GM19467 (cell line): Measurements from ENCODE around the gene NR2C1.
"Not testable (repeated sequence)": the region's sequence is repeated elsewhere in the genome, so short reads cannot be mapped to it uniquely, and the experiment has no call there.

Source experiments
- ATAC-seq: cut with Tn5 transposase; IDR thresholded peaks from one replicate; pipeline ENCODE4 v1.9.1; 2021; ENCODE audit warnings: mild to moderate bottlenecking, moderate library complexity; ENCODE audit not compliant: unreplicated experiment

Gene NR2C1

GRCh38 chr12:95003921-95004272 lies 69.5 kb downstream of the NR2C1 start:
- ATAC-seq, result peak; percentile 3

- ATAC-seq, result peak; percentile 98
Measured at GRCh38 chr12:95003213-95003920, 70.1 kb downstream of the NR2C1 start, which contains the start of gene NDUFA12. Gene NDUFA12, minus strand, starts transcription at chr12:95003697. Its CDS starts 17 bp downstream, at chr12:95003680.

- ATAC-seq, result no peak
Measured at GRCh38 chr12:95002754-95003153, 70.7 kb downstream of the NR2C1 start.

- ATAC-seq, result no peak
Measured at GRCh38 chr12:94998326-94998725, 75.1 kb downstream of the NR2C1 start.

- no peak for ATAC-seq
Measured at GRCh38 chr12:94997726-94998125, 75.7 kb downstream of the NR2C1 start.

- no peak for ATAC-seq
Measured at GRCh38 chr12:94997061-94997460, 76.4 kb downstream of the NR2C1 start.

GRCh38 chr12:94994312-94994711 lies 79.1 kb downstream of the NR2C1 start:
- no peak for ATAC-seq

GRCh38 chr12:94993855-94994254 lies 79.6 kb downstream of the NR2C1 start:
- not testable (repeated sequence) for ATAC-seq

- ATAC-seq, result no peak
Measured at GRCh38 chr12:94990222-94990621, 83.2 kb downstream of the NR2C1 start.

GRCh38 chr12:94988471-94988870 lies 84.9 kb downstream of the NR2C1 start:
- ATAC-seq, result no peak

GRCh38 chr12:94987801-94988200 lies 85.6 kb downstream of the NR2C1 start:
- ATAC-seq, result no peak

- no peak for ATAC-seq
Measured at GRCh38 chr12:94987076-94987669, 86.2 kb downstream of the NR2C1 start.

GRCh38 chr12:94985099-94985498 lies 88.3 kb downstream of the NR2C1 start:
- ATAC-seq, result not testable (repeated sequence)

- no peak for ATAC-seq
Measured at GRCh38 chr12:94983321-94983720, 90.1 kb downstream of the NR2C1 start.

GRCh38 chr12:94982456-94982855 lies 91.0 kb downstream of the NR2C1 start:
- ATAC-seq, result no peak

- ATAC-seq, result no peak
Measured at GRCh38 chr12:94980577-94980976, 92.8 kb downstream of the NR2C1 start.

- ATAC-seq, result no peak
Measured at GRCh38 chr12:94979941-94980340, 93.5 kb downstream of the NR2C1 start.

GRCh38 chr12:94977766-94978468 lies 95.5 kb downstream of the NR2C1 start:
- no peak for ATAC-seq

GRCh38 chr12:94973221-94973620 lies 100.2 kb downstream of the NR2C1 start:
- no peak for ATAC-seq

- no peak for ATAC-seq
Measured at GRCh38 chr12:94972795-94973194, 100.6 kb downstream of the NR2C1 start.

GRCh38 chr12:94971923-94972322 lies 101.5 kb downstream of the NR2C1 start:
- ATAC-seq, result no peak

GRCh38 chr12:94970560-94970959 lies 102.9 kb downstream of the NR2C1 start:
- no peak for ATAC-seq
